GM12865 (cell line): Measurements from ENCODE around the gene ADCYAP1.

Experiments used
- DNase-seq: peaks from one replicate; pipeline ENCODE4 v3.0.0; 2010; ENCODE audit warnings: low read depth
- H3K4me3 ChIP-seq: 2 replicates; pipeline ENCODE4 v1.5.1; 2011; ENCODE audit warnings: mild to moderate bottlenecking, low read depth, low read length, control low read depth
- TF ChIP-seq, protein P1 (sequence below): IDR thresholded peaks from 2 replicates; pipeline ENCODE4 v1.5.1; 2011; ENCODE audit warnings: low read length, control low read depth, low read depth, inconsistent platforms; ENCODE audit not compliant: insufficient read depth; ENCODE audit errors: missing control alignments

ADCYAP1 gene

GRCh38 chr18:955384-956066 is 50.9 kb downstream of the ADCYAP1 start:
- DNase-seq = no peak
- H3K4me3 ChIP-seq = no peak overlapping the region
- TF ChIP-seq, protein P1, sequence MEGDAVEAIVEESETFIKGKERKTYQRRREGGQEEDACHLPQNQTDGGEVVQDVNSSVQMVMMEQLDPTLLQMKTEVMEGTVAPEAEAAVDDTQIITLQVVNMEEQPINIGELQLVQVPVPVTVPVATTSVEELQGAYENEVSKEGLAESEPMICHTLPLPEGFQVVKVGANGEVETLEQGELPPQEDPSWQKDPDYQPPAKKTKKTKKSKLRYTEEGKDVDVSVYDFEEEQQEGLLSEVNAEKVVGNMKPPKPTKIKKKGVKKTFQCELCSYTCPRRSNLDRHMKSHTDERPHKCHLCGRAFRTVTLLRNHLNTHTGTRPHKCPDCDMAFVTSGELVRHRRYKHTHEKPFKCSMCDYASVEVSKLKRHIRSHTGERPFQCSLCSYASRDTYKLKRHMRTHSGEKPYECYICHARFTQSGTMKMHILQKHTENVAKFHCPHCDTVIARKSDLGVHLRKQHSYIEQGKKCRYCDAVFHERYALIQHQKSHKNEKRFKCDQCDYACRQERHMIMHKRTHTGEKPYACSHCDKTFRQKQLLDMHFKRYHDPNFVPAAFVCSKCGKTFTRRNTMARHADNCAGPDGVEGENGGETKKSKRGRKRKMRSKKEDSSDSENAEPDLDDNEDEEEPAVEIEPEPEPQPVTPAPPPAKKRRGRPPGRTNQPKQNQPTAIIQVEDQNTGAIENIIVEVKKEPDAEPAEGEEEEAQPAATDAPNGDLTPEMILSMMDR = no peak

GRCh38 chr18:957829-958228 is 53.2 kb downstream of the ADCYAP1 start:
- H3K4me3 ChIP-seq = no peak overlapping the region
- TF ChIP-seq, protein P1 = no peak
- DNase-seq = no peak

GRCh38 chr18:959854-960253 is 55.2 kb downstream of the ADCYAP1 start:
- H3K4me3 ChIP-seq = no peak overlapping the region
- TF ChIP-seq, protein P1 = no peak
- DNase-seq = no peak
